Loucy (cell line): ENCODE data around the gene OXCT1.

Experiments used
- H2AFZ ChIP-seq: fragments of 200-600 bp; sonication (generic); 2 replicates; pipeline ENCODE4 v1.6.0; 2016; ENCODE audit warnings: antibody characterized with exemption, mild to moderate bottlenecking, low read length, moderate library complexity
- H3F3A ChIP-seq: fragments of 200-600 bp; 2 replicates; pipeline ENCODE4 v1.6.0; 2016; ENCODE audit warnings: antibody characterized with exemption, low read depth, mild to moderate bottlenecking
- H3K27me3 ChIP-seq: fragments of 200-600 bp; sonication (generic); 2 replicates; pipeline ENCODE4 v1.6.1; 2014; ENCODE audit warnings: low read length, mild to moderate bottlenecking; ENCODE audit not compliant: insufficient read depth, poor library complexity, severe bottlenecking
- H3K36me3 ChIP-seq: fragments of 200-600 bp; sonication (generic); 2 replicates; pipeline ENCODE4 v1.6.1; 2016; ENCODE audit warnings: low read length; ENCODE audit not compliant: insufficient read depth
- H3K4me1 ChIP-seq: fragments of 200-600 bp; sonication (generic); 2 replicates; pipeline ENCODE4 v1.5.1; 2014; ENCODE audit warnings: low read length, mild to moderate bottlenecking; ENCODE audit not compliant: insufficient read depth, poor library complexity, severe bottlenecking
- H3K4me2 ChIP-seq: fragments of 200-600 bp; sonication (generic); 2 replicates; pipeline ENCODE4 v1.6.0; 2014; ENCODE audit warnings: antibody characterized with exemption, low read length, low read depth, mild to moderate bottlenecking; ENCODE audit not compliant: poor library complexity, severe bottlenecking
- H3K4me3 ChIP-seq: fragments of 200-600 bp; sonication (generic); 2 replicates; pipeline ENCODE4 v1.5.1; 2014; ENCODE audit warnings: low read length, mild to moderate bottlenecking, mixed read lengths; ENCODE audit not compliant: poor library complexity, severe bottlenecking
- H3K79me2 ChIP-seq: fragments of 200-600 bp; sonication (generic); 2 replicates; pipeline ENCODE4 v1.6.1; 2014; ENCODE audit warnings: low read length; ENCODE audit not compliant: insufficient read depth
- H3K9ac ChIP-seq: fragments of 200-600 bp; sonication (generic); 2 replicates; pipeline ENCODE4 v1.6.0; 2014; ENCODE audit warnings: mild to moderate bottlenecking, low read depth, low read length, moderate library complexity; ENCODE audit not compliant: poor library complexity, severe bottlenecking
- H3K9me2 ChIP-seq: fragments of 200-600 bp; sonication (generic); replicated peaks from 2 replicates; pipeline ENCODE4 v1.6.1; 2016; ENCODE audit warnings: low read depth, low read length, mixed read lengths
- H3K9me3 ChIP-seq: fragments of 200-600 bp; sonication (generic); 2 replicates; pipeline ENCODE4 v1.6.1; 2014; ENCODE audit warnings: mild to moderate bottlenecking, antibody characterized with exemption, low read length, low read depth; ENCODE audit not compliant: insufficient read depth
- H4K20me1 ChIP-seq: fragments of 200-600 bp; sonication (generic); 2 replicates; pipeline ENCODE4 v1.6.0; 2014; ENCODE audit warnings: antibody characterized with exemption, low read length, mild to moderate bottlenecking; ENCODE audit not compliant: insufficient read depth, poor library complexity, severe bottlenecking
- CTCF ChIP-seq: fragments of 200-600 bp; sonication (generic); conservative IDR thresholded peaks from 2 replicates; pipeline ENCODE4 v1.5.1; 2014; ENCODE audit warnings: mild to moderate bottlenecking, antibody characterized with exemption, low read length
- EZH2phosphoT487 ChIP-seq: fragments of 200-600 bp; IDR thresholded peaks from 2 replicates; pipeline ENCODE4 v1.6.1; 2018; ENCODE audit warnings: antibody characterized with exemption, mild to moderate bottlenecking, moderate library complexity, borderline replicate concordance

Gene OXCT1

DNA sequence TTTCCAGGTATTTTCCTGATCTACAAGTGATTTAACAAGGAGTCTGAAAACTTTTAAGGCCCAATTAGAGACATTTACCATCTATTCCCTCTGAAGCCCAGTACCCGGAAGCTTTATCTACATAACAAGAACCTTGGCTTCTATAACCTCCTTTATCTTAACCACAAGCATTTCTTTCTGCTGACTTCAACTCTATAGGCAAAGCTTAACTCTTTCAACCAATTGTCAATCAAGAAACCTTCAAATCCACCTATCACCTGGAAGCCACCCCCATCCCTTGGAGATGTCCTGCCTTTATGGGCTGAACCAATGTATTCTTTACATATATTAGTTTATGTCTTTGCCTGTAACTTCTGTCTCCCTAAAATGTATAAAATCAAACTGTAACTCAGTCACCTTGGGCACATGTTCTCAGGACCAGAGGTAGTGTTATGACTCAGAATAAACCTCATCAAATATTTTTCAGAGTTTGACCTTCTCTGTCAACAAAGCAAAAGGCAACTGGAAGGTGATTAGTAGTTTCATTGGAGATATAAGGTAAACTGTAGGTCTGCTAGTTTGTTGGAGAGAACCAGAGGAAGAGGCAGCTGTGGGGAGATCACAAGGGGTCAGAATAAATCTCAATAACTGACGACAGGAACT lies 21.0 kb upstream of the OXCT1 start:
- no peaks in the 10 kb centered on the region for H4K20me1 ChIP-seq
- TF ChIP-seq EZH2phosphoT487: no peak
- TF ChIP-seq CTCF: no peak
- H3K9me3 ChIP-seq: no peaks in the 10 kb centered on the region
- no peaks in the 10 kb centered on the region for H3K79me2 ChIP-seq
- no peak overlapping the region for H3K4me3 ChIP-seq
- H2AFZ ChIP-seq: no peak overlapping the region
- H3K4me1 ChIP-seq: no peaks in the 10 kb centered on the region
- H3F3A ChIP-seq: no peaks in the 10 kb centered on the region
- H3K4me2 ChIP-seq: no peak overlapping the region
- no peak overlapping the region for H3K9ac ChIP-seq
- peaks cover 19% of the 10 kb centered on the region for H3K27me3 ChIP-seq
- H3K36me3 ChIP-seq: no peaks in the 10 kb centered on the region
- H3K9me2 ChIP-seq: no peaks in the 10 kb centered on the region

GRCh38 chr5:41885286-41885685 lies 15.1 kb upstream of the OXCT1 start:
- Histone ChIP-seq H4K20me1 (no peaks in the 10 kb centered on the region), H3K27me3 (no peaks in the 10 kb centered on the region), H3K79me2 (no peaks in the 10 kb centered on the region), H3K9me2 (no peaks in the 10 kb centered on the region), H3K4me2 (peak overlapping the region; percentile 16), H3K4me3 (no peak overlapping the region), H2AFZ (peak overlapping the region; percentile 56; the same call in 1 of the 2 replicates), H3K9me3 (no peaks in the 10 kb centered on the region), H3K4me1 (no peaks in the 10 kb centered on the region), H3F3A (no peaks in the 10 kb centered on the region), H3K36me3 (no peaks in the 10 kb centered on the region), H3K9ac (no peak overlapping the region)
- TF ChIP-seq CTCF: no peak
- TF ChIP-seq EZH2phosphoT487: no peak

GRCh38 chr5:41883936-41884335 lies 13.7 kb upstream of the OXCT1 start:
- no peaks in the 10 kb centered on the region for H3K4me1 ChIP-seq
- H3K36me3 ChIP-seq: no peaks in the 10 kb centered on the region
- H3K9me3 ChIP-seq: no peaks in the 10 kb centered on the region
- H3K79me2 ChIP-seq: no peaks in the 10 kb centered on the region
- H3K9me2 ChIP-seq: no peaks in the 10 kb centered on the region
- TF ChIP-seq EZH2phosphoT487: no peak
- no peak overlapping the region for H3K4me2 ChIP-seq
- no peak overlapping the region for H3K9ac ChIP-seq
- H3K27me3 ChIP-seq: no peaks in the 10 kb centered on the region
- H3F3A ChIP-seq: no peaks in the 10 kb centered on the region
- H3K4me3 ChIP-seq: no peak overlapping the region
- H2AFZ ChIP-seq: 0 out of 2 replicates have a peak overlapping the region, but pooled peaks have one; percentile 27
- H4K20me1 ChIP-seq: no peaks in the 10 kb centered on the region

- H3K4me1 ChIP-seq: no peaks in the 10 kb centered on the region
- H3K4me2 ChIP-seq: no peak overlapping the region
- H3K9me2 ChIP-seq: no peaks in the 10 kb centered on the region
- H4K20me1 ChIP-seq: no peaks in the 10 kb centered on the region
- no peak overlapping the region for H3K4me3 ChIP-seq
- no peak overlapping the region for H2AFZ ChIP-seq
- H3F3A ChIP-seq: no peaks in the 10 kb centered on the region
- H3K79me2 ChIP-seq: no peaks in the 10 kb centered on the region
- no peaks in the 10 kb centered on the region for H3K27me3 ChIP-seq
- no peak overlapping the region for H3K9ac ChIP-seq
- H3K36me3 ChIP-seq: no peaks in the 10 kb centered on the region
- H3K9me3 ChIP-seq: no peaks in the 10 kb centered on the region
- TF ChIP-seq EZH2phosphoT487: no peak
- TF ChIP-seq CTCF: no peak
Observed at GRCh38 chr5:41883243-41883642, 13.0 kb upstream of the OXCT1 start.
